Colonic mucosa (tissue), 4 donors: ENCODE measurements around the gene PGAP3. TPM values are rescaled to one million over a fixed set of nuclear protein-coding genes. Genes with fewer than 3 reads are reported as not detected.

Source experiments
- DNase-seq: peaks from one replicate; pipeline ENCODE4 v3.0.0-alpha.2; 2020
- H3K27ac ChIP-seq: fragments of 200-600 bp; one replicate; pipeline ENCODE4 v1.8.0; 2021
- H3K27me3 ChIP-seq: fragments of 200-600 bp; one replicate; pipeline ENCODE4 v1.8.0; 2021
- H3K36me3 ChIP-seq: fragments of 200-600 bp; one replicate; pipeline ENCODE4 v1.8.0; 2021
- H3K4me1 ChIP-seq: fragments of 200-600 bp; one replicate; pipeline ENCODE4 v1.8.0; 2021; ENCODE audit warnings: mild to moderate bottlenecking
- H3K4me3 ChIP-seq: fragments of 200-600 bp; one replicate; pipeline ENCODE4 v1.8.0; 2021
- H3K9ac ChIP-seq, 2 donors: one replicate each; pipeline ENCODE4 v1.7.0; 2013; ENCODE audit warnings: control low read depth in 2 of 2, low read depth in 2 of 2, low read length in 2 of 2
- H3K9me3 ChIP-seq: fragments of 200-600 bp; one replicate; pipeline ENCODE4 v1.8.0; 2021
- intact Hi-C: fragments of 100-400 bp; cut with DNase I; formaldehyde crosslinking; loops from one replicate; pipeline ENCODE4 v1.14.1; 2022
- total RNA-seq, 2 donors: library from RNA; stranded (reverse); fragmentation: NEBNext Ultra II Directional in 1 of 2; extraction: Animal tissue kit (Norgen Biotek cat#: 25700) in 1 of 2; gene quantifications; one replicate each; pipeline ENCODE4 v1.2.1, GENCODE V29; 2021
- TF ChIP-seq, protein P1 (sequence below): fragments of 200-600 bp; IDR thresholded peaks from one replicate; pipeline ENCODE4 v1.8.0; 2022; ENCODE audit warnings: antibody characterized with exemption, mild to moderate bottlenecking
- donor health status: healthy.
- donor health status: DM: no; HTN: no; CAD: no.
- donor health status: DM: no; HTN: no; CAD: no.

The PGAP3 gene
- total RNA-seq, 2 donors from 2014 or later: 37.3 to 42.0 TPM

DNA sequence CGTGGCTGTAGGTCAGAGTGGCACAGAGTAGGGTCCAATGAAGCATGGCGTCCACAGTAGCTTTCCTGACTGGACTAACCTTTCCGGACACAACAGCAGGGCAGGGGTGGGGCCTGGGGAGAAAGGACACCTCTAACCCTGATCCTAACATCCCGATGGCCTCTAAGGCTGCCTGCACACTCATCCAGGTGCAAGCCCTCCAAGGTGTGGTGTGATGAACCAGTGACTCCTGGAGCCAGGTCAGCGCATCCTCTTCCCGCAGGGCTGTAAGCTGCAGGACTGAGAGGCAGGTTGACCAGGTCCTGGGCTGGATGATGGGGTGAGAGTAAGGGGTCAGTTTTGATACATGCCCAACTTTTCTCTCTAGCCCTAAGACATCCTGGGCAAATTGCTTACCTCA lies 8.9 kb upstream of the PGAP3 start:
- Histone ChIP-seq H3K4me1 (peaks cover under 1% of the 10 kb centered on the region), H3K9ac (no peak overlapping the region), H3K36me3 (no peaks in the 10 kb centered on the region), H3K9me3 (no peaks in the 10 kb centered on the region), H3K27ac (no peak overlapping the region), H3K27me3 (no peaks in the 10 kb centered on the region), H3K4me3 (no peak overlapping the region)
- TF ChIP-seq, protein P1, sequence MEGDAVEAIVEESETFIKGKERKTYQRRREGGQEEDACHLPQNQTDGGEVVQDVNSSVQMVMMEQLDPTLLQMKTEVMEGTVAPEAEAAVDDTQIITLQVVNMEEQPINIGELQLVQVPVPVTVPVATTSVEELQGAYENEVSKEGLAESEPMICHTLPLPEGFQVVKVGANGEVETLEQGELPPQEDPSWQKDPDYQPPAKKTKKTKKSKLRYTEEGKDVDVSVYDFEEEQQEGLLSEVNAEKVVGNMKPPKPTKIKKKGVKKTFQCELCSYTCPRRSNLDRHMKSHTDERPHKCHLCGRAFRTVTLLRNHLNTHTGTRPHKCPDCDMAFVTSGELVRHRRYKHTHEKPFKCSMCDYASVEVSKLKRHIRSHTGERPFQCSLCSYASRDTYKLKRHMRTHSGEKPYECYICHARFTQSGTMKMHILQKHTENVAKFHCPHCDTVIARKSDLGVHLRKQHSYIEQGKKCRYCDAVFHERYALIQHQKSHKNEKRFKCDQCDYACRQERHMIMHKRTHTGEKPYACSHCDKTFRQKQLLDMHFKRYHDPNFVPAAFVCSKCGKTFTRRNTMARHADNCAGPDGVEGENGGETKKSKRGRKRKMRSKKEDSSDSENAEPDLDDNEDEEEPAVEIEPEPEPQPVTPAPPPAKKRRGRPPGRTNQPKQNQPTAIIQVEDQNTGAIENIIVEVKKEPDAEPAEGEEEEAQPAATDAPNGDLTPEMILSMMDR: no peak
- intact Hi-C loops: no loop called here
- DNase-seq: no peak

DNA sequence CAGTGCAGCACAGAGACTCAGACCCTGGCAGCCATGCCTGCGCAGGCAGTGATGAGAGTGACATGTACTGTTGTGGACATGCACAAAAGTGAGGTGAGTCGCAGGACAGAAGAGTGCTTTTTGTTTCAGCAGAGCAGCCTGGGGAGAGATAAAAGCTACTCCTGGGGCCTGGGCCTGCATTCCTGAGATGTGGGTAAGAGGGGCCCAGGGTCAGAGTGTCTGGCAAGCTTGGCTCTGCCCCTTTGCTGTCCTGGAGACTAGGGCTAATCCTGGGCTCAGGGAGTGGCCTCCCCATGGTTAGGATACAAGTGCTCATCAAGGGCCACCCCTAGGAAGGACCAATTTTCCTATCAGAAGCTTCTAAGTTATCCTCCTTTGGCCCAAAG lies 7.2 kb upstream of the PGAP3 start:
- Histone ChIP-seq H3K9me3 (no peaks in the 10 kb centered on the region), H3K4me1 (no peaks in the 10 kb centered on the region), H3K9ac (peak overlapping the region in 1 of 2 donors; percentile 21), H3K27me3 (no peaks in the 10 kb centered on the region), H3K27ac (no peak overlapping the region), H3K36me3 (no peaks in the 10 kb centered on the region), H3K4me3 (no peak overlapping the region)
- DNase-seq: no peak
- intact Hi-C loops: no loop called here
- TF ChIP-seq, protein P1: no peak

DNA sequence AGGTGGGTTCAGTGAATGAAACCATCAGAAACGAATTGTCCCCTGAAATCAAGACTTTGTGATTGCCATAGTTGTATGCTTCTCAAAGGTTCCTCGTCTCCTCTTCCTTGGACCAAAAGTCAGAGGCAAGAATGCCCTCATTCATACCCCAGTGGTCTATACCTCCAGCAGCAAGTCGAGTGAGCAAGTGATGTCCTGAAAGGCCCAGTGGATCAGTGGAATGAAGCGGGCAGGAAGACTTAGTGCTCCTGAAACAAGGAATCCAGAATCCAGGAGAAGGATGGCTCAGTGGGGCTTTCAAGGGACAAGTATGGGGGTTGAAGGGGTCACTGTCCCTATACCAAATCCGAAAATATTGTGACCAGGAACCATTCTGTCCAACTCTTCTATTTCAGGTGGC lies 6.7 kb upstream of the PGAP3 start:
- Histone ChIP-seq H3K27ac (no peak overlapping the region), H3K9ac (peak overlapping the region in 1 of 2 donors; percentile 21), H3K4me1 (no peaks in the 10 kb centered on the region), H3K27me3 (no peaks in the 10 kb centered on the region), H3K36me3 (no peaks in the 10 kb centered on the region), H3K9me3 (no peaks in the 10 kb centered on the region), H3K4me3 (no peak overlapping the region)
- intact Hi-C loops: no loop called here
- TF ChIP-seq, protein P1: no peak
- no peak for DNase-seq

DNA sequence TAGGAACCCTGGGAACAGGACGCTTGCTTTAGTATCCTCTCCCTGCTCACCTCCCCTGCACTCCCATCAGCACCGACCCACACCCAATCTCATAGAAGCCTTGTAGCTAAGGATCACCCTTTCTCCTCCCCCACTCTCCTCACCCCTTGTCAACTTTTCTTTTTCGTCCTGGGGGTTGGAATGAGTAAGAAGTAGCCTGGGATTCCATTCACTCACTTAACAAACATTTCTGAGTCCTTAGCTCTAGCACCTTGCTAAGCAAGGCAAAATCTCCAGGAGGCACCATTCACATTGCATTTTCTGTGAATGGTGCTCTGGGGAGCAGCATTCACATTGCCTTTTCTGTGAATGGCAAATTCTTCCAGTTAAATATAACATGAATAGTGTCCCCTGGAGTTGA lies 1.1 kb upstream of the PGAP3 start:
- H3K27me3 ChIP-seq: no peaks in the 10 kb centered on the region
- no peak for DNase-seq
- no peaks in the 10 kb centered on the region for H3K4me1 ChIP-seq
- no peaks in the 10 kb centered on the region for H3K36me3 ChIP-seq
- TF ChIP-seq, protein P1: no peak
- H3K9me3 ChIP-seq: no peaks in the 10 kb centered on the region
- intact Hi-C loops: no loop called here
- H3K9ac ChIP-seq: peak overlapping the region in 1 of 2 donors; percentile 84
- no peak overlapping the region for H3K4me3 ChIP-seq
- no peak overlapping the region for H3K27ac ChIP-seq

DNA sequence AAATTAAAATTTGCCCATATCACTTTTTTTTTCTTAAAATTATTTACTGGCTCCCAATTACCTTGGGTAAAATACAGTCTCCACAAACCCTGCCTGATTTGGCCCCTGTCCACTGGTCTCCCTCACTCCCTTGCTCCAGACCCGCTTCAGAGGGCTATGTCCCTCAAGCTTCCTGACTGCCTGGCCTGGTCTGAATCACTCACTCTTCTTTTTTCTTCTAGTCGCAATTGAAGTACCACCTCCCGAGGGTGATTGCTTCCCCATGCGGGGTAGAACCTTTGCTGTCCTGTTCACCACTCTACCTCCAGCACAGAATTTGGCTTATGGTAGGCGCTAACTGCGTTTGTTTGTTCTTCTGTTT lies 598 bp upstream of the PGAP3 start:
- H3K4me1 ChIP-seq: no peaks in the 10 kb centered on the region
- intact Hi-C loops: no loop called here
- no peaks in the 10 kb centered on the region for H3K9me3 ChIP-seq
- peak overlapping the region; percentile 98 for H3K27ac ChIP-seq
- H3K4me3 ChIP-seq: peak overlapping the region; percentile 76
- TF ChIP-seq, protein P1: no peak
- no peaks in the 10 kb centered on the region for H3K36me3 ChIP-seq
- no peaks in the 10 kb centered on the region for H3K27me3 ChIP-seq
- no peak for DNase-seq
- H3K9ac ChIP-seq: peak overlapping the region in 1 of 2 donors; percentile 84

DNA sequence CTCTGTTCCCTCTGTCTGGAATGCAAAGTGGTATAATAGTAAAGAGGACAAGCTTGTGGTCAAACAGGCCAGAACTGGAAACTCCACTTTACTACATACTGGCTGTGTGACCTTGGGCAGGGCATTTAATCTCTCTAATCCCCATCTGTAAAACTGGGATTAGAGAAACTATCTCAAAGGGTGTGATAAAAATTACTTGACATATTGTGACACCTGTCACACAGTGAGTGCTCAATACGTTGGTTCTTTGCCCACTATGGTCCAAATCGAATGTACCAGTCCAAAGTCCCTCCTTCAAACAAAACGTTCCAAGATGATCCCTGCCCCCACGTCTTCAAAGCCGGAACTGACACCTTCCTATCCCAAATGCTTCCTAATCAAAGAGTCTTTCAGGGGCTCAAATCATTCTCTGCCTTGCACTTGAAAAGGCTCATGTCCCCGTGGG lies 734 bp downstream of the PGAP3 start:
- intact Hi-C loops: no loop called here
- TF ChIP-seq, protein P1: no peak
- Histone ChIP-seq H3K27ac (peak overlapping the region; percentile 98), H3K9me3 (no peaks in the 10 kb centered on the region), H3K36me3 (no peaks in the 10 kb centered on the region), H3K9ac (peak overlapping the region in 1 of 2 donors; percentile 84), H3K27me3 (no peaks in the 10 kb centered on the region), H3K4me1 (no peaks in the 10 kb centered on the region), H3K4me3 (peak overlapping the region; percentile 76)
- DNase-seq: no peak
